ENCODE measurements around the gene AFF2. TPM values are rescaled to one million over a fixed set of nuclear protein-coding genes. Genes with fewer than 3 reads are reported as not detected.

The AFF2 gene
- total RNA-seq, 1 donor: not detected

DNA sequence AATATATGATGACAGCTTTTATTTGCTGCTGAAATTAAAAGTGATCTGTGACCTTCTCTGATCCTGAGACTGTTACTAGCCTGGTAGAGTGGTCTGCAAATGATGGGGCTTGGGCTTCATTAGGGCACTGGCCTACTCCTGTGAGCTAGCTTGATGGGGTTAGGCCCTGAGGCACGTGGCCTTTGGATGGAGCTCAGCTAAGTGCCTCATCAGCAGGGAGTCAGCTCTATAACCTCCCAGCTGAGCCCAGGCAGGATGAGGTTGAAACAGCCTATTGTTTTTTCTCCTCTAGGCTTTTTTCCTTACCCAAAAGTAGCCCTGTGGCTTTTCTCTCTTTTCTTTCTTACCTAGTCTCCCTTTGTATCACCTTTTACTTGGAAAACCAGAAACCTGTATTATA, 92.2 kb downstream of the AFF2 start:
- no peak overlapping the region for H3K4me3 ChIP-seq (ENCODE audit: low read depth, low read length)
- TF ChIP-seq, protein P1, sequence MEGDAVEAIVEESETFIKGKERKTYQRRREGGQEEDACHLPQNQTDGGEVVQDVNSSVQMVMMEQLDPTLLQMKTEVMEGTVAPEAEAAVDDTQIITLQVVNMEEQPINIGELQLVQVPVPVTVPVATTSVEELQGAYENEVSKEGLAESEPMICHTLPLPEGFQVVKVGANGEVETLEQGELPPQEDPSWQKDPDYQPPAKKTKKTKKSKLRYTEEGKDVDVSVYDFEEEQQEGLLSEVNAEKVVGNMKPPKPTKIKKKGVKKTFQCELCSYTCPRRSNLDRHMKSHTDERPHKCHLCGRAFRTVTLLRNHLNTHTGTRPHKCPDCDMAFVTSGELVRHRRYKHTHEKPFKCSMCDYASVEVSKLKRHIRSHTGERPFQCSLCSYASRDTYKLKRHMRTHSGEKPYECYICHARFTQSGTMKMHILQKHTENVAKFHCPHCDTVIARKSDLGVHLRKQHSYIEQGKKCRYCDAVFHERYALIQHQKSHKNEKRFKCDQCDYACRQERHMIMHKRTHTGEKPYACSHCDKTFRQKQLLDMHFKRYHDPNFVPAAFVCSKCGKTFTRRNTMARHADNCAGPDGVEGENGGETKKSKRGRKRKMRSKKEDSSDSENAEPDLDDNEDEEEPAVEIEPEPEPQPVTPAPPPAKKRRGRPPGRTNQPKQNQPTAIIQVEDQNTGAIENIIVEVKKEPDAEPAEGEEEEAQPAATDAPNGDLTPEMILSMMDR (IDR thresholded peaks at IDR 0.05; ENCODE audit: insufficient read depth, low read depth, low read length): no peak
- no peak for DNase-seq (ENCODE audit: low read depth)

DNA sequence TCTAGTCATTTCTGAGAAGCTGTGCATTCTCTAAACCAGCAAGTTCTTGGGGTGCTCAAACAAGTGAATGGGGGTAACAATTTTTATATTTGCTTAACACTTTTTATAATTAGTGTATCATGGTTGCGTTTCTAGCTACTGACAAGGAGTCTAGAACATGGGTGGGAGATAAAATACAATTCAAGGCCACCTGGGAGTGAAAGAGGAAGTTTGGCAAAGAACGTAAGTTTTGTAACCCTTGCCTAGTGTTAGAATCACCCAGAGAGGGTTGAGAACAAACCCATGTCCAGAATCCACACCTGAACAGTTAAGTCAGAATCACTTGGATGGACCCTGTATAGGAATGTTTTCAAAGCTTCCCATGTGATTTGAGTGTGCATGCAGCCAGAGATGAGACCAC, 92.7 kb downstream of the AFF2 start:
- H3K4me3 ChIP-seq (ENCODE audit: low read depth, low read length): no peak overlapping the region
- TF ChIP-seq, protein P1 (IDR thresholded peaks at IDR 0.05; ENCODE audit: insufficient read depth, low read depth, low read length): no peak
- DNase-seq (ENCODE audit: low read depth): no peak

DNA sequence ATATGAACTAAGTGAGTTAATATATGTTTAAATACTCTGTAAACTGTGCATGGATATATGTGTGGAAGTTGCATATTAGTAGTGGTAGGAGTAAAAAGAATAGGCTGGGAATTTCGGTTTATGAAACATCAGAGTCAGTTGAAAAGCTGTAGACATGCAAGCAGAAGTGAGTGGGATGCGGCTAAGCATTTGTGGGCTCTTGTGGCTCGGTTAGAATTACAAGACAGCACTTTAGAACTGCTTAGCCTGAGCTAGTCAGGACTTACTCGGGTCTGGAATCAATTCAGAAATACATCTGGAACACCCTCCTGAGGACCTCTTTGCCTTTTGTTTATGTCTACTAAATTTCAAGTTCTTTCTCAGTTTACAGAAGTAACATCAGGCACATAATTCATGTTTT, 93.6 kb downstream of the AFF2 start:
- TF ChIP-seq, protein P1 (IDR thresholded peaks at IDR 0.05; ENCODE audit: insufficient read depth, low read depth, low read length): no peak
- no peak for DNase-seq (ENCODE audit: low read depth)
- no peak overlapping the region for H3K4me3 ChIP-seq (ENCODE audit: low read depth, low read length)

DNA sequence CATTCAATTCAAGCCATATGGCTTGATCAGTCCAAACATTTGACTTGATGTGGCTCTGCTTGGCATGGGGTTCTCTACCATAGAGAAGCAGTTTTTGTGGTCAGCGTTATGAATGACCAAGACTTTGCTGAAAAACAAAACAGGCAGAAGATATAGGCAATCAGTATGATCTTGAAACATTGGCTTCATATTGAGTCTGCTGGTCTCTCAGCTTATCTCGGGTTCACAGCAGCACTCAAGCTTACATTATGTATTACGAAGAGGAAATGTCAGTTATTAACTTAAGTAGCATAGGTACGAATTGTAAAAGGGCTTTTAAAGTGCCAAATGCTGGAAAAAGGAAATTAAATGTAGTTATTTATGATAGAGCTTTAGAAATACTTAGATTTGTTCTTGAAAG, 99.0 kb downstream of the AFF2 start:
- TF ChIP-seq, protein P1 (IDR thresholded peaks at IDR 0.05; ENCODE audit: insufficient read depth, low read depth, low read length): no peak
- H3K4me3 ChIP-seq (ENCODE audit: low read depth, low read length): no peak overlapping the region
- DNase-seq (ENCODE audit: low read depth): no peak

DNA sequence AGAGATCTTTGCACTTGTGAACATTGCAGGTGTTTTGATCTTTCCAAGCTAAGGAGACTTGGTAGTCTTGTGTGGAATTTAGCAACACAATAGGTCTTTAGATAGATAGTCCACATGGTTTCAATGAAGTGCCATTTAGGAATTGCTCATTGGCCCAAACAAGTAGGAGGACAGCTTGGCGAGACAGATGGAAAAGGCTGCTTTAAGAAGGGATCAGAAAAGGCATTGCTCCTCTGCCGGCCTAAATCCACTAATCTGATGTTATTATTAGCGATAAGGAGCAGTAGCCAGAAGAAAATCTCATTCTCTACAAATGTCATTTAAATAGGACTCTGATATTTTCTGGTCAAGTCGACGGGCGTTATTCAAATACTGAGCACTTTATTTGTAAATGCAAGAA, 99.7 kb downstream of the AFF2 start:
- no peak for DNase-seq (ENCODE audit: low read depth)
- TF ChIP-seq, protein P1 (IDR thresholded peaks at IDR 0.05; ENCODE audit: insufficient read depth, low read depth, low read length): no peak

DNA sequence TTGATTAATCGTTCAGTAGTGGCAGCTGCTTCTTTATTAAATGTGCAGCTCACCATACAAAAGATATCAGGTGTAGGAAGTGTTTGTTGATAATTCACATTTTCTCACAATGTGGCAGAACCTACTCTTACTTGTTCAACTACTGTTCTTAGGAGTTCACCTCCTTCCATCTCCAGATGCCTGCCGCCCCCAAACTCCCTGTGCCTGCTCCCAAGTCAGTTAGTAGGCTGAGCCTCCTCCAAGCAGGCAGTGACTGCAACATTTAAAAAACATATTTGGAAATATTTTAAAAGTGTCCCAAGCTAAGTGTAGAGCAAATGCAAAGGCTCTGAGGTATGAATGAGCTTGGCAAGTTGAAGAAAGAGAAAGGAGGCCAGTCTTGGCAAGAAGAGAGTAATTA, 100.2 kb downstream of the AFF2 start:
- TF ChIP-seq, protein P1 (IDR thresholded peaks at IDR 0.05; ENCODE audit: insufficient read depth, low read depth, low read length): no peak
- no peak for DNase-seq (ENCODE audit: low read depth)

More for the DNA sequence above, 99.7 kb downstream of the AFF2 start:
- H3K4me3 ChIP-seq (ENCODE audit: low read depth, low read length): no peak overlapping the region

DNA sequence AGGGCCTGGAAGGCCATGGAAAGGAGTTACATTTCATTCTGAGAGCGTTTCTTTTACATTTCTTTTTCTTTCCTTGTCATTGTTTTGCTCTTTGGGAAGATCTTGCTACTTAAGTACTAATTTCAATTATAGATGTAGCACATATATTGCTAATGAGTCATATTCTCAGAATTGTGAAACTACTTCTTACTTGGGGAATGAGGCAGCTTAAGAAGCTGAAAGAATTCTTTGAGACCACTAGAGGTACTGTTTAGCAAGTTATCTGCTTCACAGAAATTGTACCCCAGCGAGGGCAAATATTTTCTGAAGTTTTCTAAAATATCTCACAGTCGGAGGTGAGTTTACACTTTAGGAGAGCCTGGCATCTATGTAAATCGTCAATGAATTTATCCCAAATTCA, 100.6 kb downstream of the AFF2 start:
- DNase-seq (ENCODE audit: low read depth): peak; percentile 4
- H3K4me3 ChIP-seq (ENCODE audit: low read depth, low read length): no peak overlapping the region
- TF ChIP-seq, protein P1 (IDR thresholded peaks at IDR 0.05; ENCODE audit: insufficient read depth, low read depth, low read length): no peak

More for the DNA sequence above, 100.2 kb downstream of the AFF2 start:
- H3K4me3 ChIP-seq (ENCODE audit: low read depth, low read length): no peak overlapping the region
